Measurements from ENCODE around the gene CNTNAP2. TPM values are rescaled to one million over a fixed set of nuclear protein-coding genes. Genes with fewer than 3 reads are reported as not detected.

Gene CNTNAP2
- total and polyA plus RNA-seq, 9 of the 15 experiments (the other 6 are each of a cell fraction or from before 2014, with no cell fraction given): 0.04 to 0.62 (median 0.09) TPM; not detected in 4

GRCh38 chr7:147498081-147498480 is 1381.5 kb downstream of the CNTNAP2 start (continued):
- TF ChIP-seq RERE (CRISPR knock-in tag; IDR thresholded peaks at IDR 0.05; ENCODE audit: borderline replicate concordance) (no peak), HMBOX1 (IDR thresholded peaks at IDR 0.05) (no peak), THAP12 (CRISPR knock-in tag; IDR thresholded peaks at IDR 0.05) (no peak), MITF (IDR thresholded peaks at IDR 0.05) (no peak), ELF1 (tag; IDR thresholded peaks at IDR 0.05) (no peak), HOMEZ (CRISPR knock-in tag; IDR thresholded peaks at IDR 0.05) (no peak), CBFA2T2 (conservative IDR thresholded peaks at IDR 0.05) (no peak), FOXO4 (CRISPR knock-in tag; IDR thresholded peaks at IDR 0.05) (no peak), CBX1 (IDR thresholded peaks at IDR 0.05; ENCODE audit: low read depth) (no peak), MTA1 (IDR thresholded peaks at IDR 0.05; ENCODE audit: borderline replicate concordance) (no peak), ZFP91 (CRISPR knock-in tag; IDR thresholded peaks at IDR 0.05) (no peak)
